A549 (cell line): ENCODE measurements around the gene DGKE. TPM values are rescaled to one million over a fixed set of nuclear protein-coding genes. Genes with fewer than 3 reads are reported as not detected.

ENCODE experiments used
- ATAC-seq, 2 experiments: fragments of 200-7000 bp in 1 of 2; fragments of >200 bp in 1 of 2; cut with Nextera tagmentation in 1 of 2; cut with Tn5 transposase in 1 of 2; 3 replicates each; pipeline versions ENCODE4 v1.8.0 to v1.9.1; 2018 to 2020; ENCODE audit warnings: mild to moderate bottlenecking in 1 of 2, moderate library complexity in 1 of 2
- CTCF ChIA-PET: fragments of 300-600 bp; sonication (Branson Sonifier 250); formaldehyde crosslinking; extraction: SDS; loops from one replicate; lab custom pipeline; 2021; ENCODE audit warnings: antibody characterized with exemption, inconsistent platforms; lab: Yijun Ruan, JAX
- POLR2A ChIA-PET: fragments of 350-600 bp; formaldehyde crosslinking; extraction: SDS; loops from one replicate; lab custom pipeline; 2021; ENCODE audit warnings: antibody characterized with exemption, inconsistent platforms; lab: Yijun Ruan, JAX
- DNase-seq, 2 experiments: peaks; one replicate each; pipeline versions ENCODE4 v3.0.0 to v3.0.0-alpha.2; 2011 to 2016; ENCODE audit warnings: low read depth in 1 of 2, low spot score in 1 of 2
- FAIRE-seq: peaks from 2 replicates; lab custom pipeline; 2011; peaks lifted over from hg19 to GRCh38; lab: Jason Lieb, UNC
- H3K27ac ChIP-seq, 2 experiments: fragments of >200 bp; sonication (Bioruptor Twin); formaldehyde crosslinking; 3 replicates each; pipeline ENCODE4 v1.5.1; 2016 to 2017
- H3K4me1 ChIP-seq: fragments of >200 bp; sonication (Bioruptor Twin); formaldehyde crosslinking; 3 replicates; pipeline ENCODE4 v1.6.1; 2016
- H3K4me2 ChIP-seq: fragments of >200 bp; sonication (Bioruptor Twin); formaldehyde crosslinking; 3 replicates; pipeline ENCODE4 v1.6.1; 2016
- H3K4me3 ChIP-seq: fragments of >200 bp; sonication (Bioruptor Twin); formaldehyde crosslinking; 3 replicates; pipeline ENCODE4 v1.5.1; 2016
- H3K9me3 ChIP-seq: fragments of >200 bp; sonication (Bioruptor Twin); formaldehyde crosslinking; 3 replicates; pipeline ENCODE4 v1.6.1; 2016
- CBX8 ChIP-seq: fragments of 200-600 bp; sonication (generic); IDR thresholded peaks from 2 replicates; pipeline ENCODE4 v1.6.1; 2016
- CHD4 ChIP-seq: fragments of 200-600 bp; sonication (generic); IDR thresholded peaks from 2 replicates; pipeline ENCODE4 v1.6.1; 2016; ENCODE audit warnings: antibody characterized with exemption, mild to moderate bottlenecking, borderline replicate concordance
- EHMT2 ChIP-seq: fragments of 200-600 bp; sonication (generic); IDR thresholded peaks from 2 replicates; pipeline ENCODE4 v1.6.1; 2016; ENCODE audit warnings: antibody characterized with exemption, low read depth, mild to moderate bottlenecking, moderate library complexity
- EP300 ChIP-seq, 2 experiments: fragments of >200 bp; sonication (Bioruptor Twin); formaldehyde crosslinking; IDR thresholded peaks; 2 replicates in 1 of 2; 3 replicates in 1 of 2; pipeline ENCODE4 v1.6.1; 2016 to 2017
- FOSL2 ChIP-seq, 2 experiments: fragments of 450-650 bp in 1 of 2; fragments of >200 bp in 1 of 2; sonication (Bioruptor Twin) in 1 of 2; formaldehyde crosslinking; IDR thresholded peaks; 2 replicates each; pipeline versions ENCODE4 v1.5.0 to v1.6.1; 2016 to 2020; ENCODE audit warnings: mild to moderate bottlenecking in 1 of 2, moderate library complexity in 1 of 2
- HEYL ChIP-seq: fragments of 250-450 bp; sonication (Bioruptor Pico); IDR thresholded peaks from 2 replicates; pipeline ENCODE4 v1.8.0; 2021; ENCODE audit warnings: mild to moderate bottlenecking, moderate library complexity
- HOXA7 ChIP-seq: fragments of 250-450 bp; sonication (Bioruptor Pico); IDR thresholded peaks from 2 replicates; pipeline ENCODE4 v1.5.0; 2020; ENCODE audit warnings: mild to moderate bottlenecking, moderate library complexity
- HOXB13 ChIP-seq: fragments of 250-450 bp; sonication (Bioruptor Pico); IDR thresholded peaks from 2 replicates; pipeline ENCODE4 v1.5.0; 2020; ENCODE audit warnings: low read depth, mild to moderate bottlenecking, moderate library complexity
- JUNB ChIP-seq: fragments of >200 bp; sonication (Bioruptor Twin); formaldehyde crosslinking; IDR thresholded peaks from 2 replicates; pipeline ENCODE4 v1.6.1; 2016
- KDM1A ChIP-seq: fragments of 200-600 bp; sonication (generic); IDR thresholded peaks from 2 replicates; pipeline ENCODE4 v1.6.1; 2016; ENCODE audit warnings: low read depth, mild to moderate bottlenecking
- MAZ ChIP-seq: fragments of 150-350 bp; IDR thresholded peaks from 2 replicates; pipeline ENCODE4 v1.6.1; 2014; ENCODE audit warnings: antibody characterized with exemption, low read depth, low read length, borderline replicate concordance
- NFE2L2 ChIP-seq: fragments of 150-350 bp; conservative IDR thresholded peaks from 2 replicates; pipeline ENCODE4 v1.6.1; 2014; ENCODE audit warnings: low read length
- NR3C1 ChIP-seq: fragments of >200 bp; sonication (Bioruptor Twin); formaldehyde crosslinking; IDR thresholded peaks from 3 replicates; pipeline ENCODE4 v1.6.1; 2017
- SMC3 ChIP-seq: fragments of >200 bp; sonication (Bioruptor Twin); formaldehyde crosslinking; IDR thresholded peaks from 3 replicates; pipeline ENCODE4 v1.6.1; 2018; ENCODE audit warnings: inconsistent platforms
- TP53 ChIP-seq: fragments of 250-450 bp; sonication (Bioruptor Pico); IDR thresholded peaks from 2 replicates; pipeline ENCODE4 v1.5.0; 2021; ENCODE audit warnings: mild to moderate bottlenecking, moderate library complexity
- ZFP36 ChIP-seq: fragments of 450-650 bp; IDR thresholded peaks from 2 replicates; pipeline ENCODE4 v1.6.1; 2014; ENCODE audit warnings: borderline replicate concordance; ENCODE audit not compliant: partially characterized antibody
- ZNF302 ChIP-seq: fragments of 250-450 bp; sonication (Bioruptor Pico); IDR thresholded peaks from 2 replicates; pipeline ENCODE4 v1.9.0; 2021; ENCODE audit warnings: inconsistent platforms, mild to moderate bottlenecking, moderate library complexity
- WGBS: methylation state at CpG from one replicate; pipeline ENCODE4 v1.1.6; 2017; ENCODE audit errors: missing lambda C conversion rate; 5-methylcytosine and 5-hydroxymethylcytosine counted together
- polyA plus RNA-seq, 4 experiments: library from polyadenylated mRNA; depleted of rRNA in 3 of 4; stranded (reverse); fragments of >200 nt; fragmentation: RNase III in 1 of 4; extraction: RNeasy Plus Mini Kit Qiagen cat#74134 plus additional on column Dnase treatment in 1 of 4; gene quantifications; 2 replicates in 3 of 4; 3 replicates in 1 of 4; pipeline ENCODE4 v1.2.3, GENCODE V29; 2011 to 2017
- TF ChIP-seq, protein P1 (sequence below): IDR thresholded peaks from 2 replicates; pipeline ENCODE4 v1.6.1; 2012; ENCODE audit warnings: low read depth, borderline replicate concordance
- TF ChIP-seq, protein P2 (sequence below): fragments of 200-600 bp; sonication (generic); IDR thresholded peaks from 2 replicates; pipeline ENCODE4 v1.6.1; 2016; ENCODE audit warnings: antibody characterized with exemption, mild to moderate bottlenecking, moderate library complexity
- TF ChIP-seq, protein P3 (sequence below): fragments of >200 bp; sonication (Bioruptor Twin); formaldehyde crosslinking; IDR thresholded peaks from 3 replicates; pipeline ENCODE4 v1.6.1; 2016
- TF ChIP-seq, protein P4 (sequence below): fragments of 150-350 bp; IDR thresholded peaks from 2 replicates; pipeline ENCODE4 v1.6.1; 2014; ENCODE audit warnings: low read depth, mild to moderate bottlenecking, low read length
- TF ChIP-seq, protein P5 (sequence below): fragments of 250-450 bp; sonication (Bioruptor Pico); IDR thresholded peaks from 2 replicates; pipeline ENCODE4 v1.5.0; 2020; ENCODE audit warnings: low read depth, mild to moderate bottlenecking, moderate library complexity
- TF ChIP-seq, protein P6 (sequence below): IDR thresholded peaks from 2 replicates; pipeline ENCODE4 v1.6.1; 2012

DGKE gene
- polyA plus RNA-seq, 2 of the 4 experiments (the other 2 are of a cell fraction) = 3.4 to 4.6 TPM

DNA sequence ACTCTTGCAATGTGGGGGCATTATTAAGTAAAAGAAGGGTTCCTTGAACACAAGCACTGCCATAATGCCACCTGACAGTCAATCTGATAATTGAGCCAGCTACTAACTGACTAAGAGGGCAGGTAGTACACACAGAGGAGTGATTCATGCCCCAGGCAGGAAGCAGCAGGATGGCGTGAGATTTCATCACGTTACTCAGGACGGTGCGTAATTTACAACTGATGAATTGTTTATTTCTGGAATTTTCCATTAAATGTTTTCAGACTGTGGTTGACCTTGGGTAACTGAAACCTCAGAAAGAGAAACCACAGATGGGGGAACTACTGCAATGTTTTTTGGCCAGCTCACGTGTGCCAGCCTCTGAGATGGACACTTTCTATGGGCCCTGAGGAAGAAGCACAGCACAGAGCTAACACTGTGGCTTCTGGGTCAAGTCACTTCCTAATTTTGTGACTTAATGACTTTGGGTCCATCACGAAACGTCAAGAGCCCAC is 46.9 kb upstream of the DGKE start (continued):
- no peak for TF ChIP-seq HEYL (CRISPR knock-in tag)
- TF ChIP-seq, protein P1, sequence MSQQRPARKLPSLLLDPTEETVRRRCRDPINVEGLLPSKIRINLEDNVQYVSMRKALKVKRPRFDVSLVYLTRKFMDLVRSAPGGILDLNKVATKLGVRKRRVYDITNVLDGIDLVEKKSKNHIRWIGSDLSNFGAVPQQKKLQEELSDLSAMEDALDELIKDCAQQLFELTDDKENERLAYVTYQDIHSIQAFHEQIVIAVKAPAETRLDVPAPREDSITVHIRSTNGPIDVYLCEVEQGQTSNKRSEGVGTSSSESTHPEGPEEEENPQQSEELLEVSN = no peak
- TF ChIP-seq, protein P2, sequence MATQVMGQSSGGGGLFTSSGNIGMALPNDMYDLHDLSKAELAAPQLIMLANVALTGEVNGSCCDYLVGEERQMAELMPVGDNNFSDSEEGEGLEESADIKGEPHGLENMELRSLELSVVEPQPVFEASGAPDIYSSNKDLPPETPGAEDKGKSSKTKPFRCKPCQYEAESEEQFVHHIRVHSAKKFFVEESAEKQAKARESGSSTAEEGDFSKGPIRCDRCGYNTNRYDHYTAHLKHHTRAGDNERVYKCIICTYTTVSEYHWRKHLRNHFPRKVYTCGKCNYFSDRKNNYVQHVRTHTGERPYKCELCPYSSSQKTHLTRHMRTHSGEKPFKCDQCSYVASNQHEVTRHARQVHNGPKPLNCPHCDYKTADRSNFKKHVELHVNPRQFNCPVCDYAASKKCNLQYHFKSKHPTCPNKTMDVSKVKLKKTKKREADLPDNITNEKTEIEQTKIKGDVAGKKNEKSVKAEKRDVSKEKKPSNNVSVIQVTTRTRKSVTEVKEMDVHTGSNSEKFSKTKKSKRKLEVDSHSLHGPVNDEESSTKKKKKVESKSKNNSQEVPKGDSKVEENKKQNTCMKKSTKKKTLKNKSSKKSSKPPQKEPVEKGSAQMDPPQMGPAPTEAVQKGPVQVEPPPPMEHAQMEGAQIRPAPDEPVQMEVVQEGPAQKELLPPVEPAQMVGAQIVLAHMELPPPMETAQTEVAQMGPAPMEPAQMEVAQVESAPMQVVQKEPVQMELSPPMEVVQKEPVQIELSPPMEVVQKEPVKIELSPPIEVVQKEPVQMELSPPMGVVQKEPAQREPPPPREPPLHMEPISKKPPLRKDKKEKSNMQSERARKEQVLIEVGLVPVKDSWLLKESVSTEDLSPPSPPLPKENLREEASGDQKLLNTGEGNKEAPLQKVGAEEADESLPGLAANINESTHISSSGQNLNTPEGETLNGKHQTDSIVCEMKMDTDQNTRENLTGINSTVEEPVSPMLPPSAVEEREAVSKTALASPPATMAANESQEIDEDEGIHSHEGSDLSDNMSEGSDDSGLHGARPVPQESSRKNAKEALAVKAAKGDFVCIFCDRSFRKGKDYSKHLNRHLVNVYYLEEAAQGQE = no peak
- TF ChIP-seq KDM1A = no peak
- TF ChIP-seq, protein P3, sequence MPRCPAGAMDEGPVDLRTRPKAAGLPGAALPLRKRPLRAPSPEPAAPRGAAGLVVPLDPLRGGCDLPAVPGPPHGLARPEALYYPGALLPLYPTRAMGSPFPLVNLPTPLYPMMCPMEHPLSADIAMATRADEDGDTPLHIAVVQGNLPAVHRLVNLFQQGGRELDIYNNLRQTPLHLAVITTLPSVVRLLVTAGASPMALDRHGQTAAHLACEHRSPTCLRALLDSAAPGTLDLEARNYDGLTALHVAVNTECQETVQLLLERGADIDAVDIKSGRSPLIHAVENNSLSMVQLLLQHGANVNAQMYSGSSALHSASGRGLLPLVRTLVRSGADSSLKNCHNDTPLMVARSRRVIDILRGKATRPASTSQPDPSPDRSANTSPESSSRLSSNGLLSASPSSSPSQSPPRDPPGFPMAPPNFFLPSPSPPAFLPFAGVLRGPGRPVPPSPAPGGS = no peak
- TF ChIP-seq, protein P4, sequence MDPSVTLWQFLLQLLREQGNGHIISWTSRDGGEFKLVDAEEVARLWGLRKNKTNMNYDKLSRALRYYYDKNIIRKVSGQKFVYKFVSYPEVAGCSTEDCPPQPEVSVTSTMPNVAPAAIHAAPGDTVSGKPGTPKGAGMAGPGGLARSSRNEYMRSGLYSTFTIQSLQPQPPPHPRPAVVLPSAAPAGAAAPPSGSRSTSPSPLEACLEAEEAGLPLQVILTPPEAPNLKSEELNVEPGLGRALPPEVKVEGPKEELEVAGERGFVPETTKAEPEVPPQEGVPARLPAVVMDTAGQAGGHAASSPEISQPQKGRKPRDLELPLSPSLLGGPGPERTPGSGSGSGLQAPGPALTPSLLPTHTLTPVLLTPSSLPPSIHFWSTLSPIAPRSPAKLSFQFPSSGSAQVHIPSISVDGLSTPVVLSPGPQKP = no peak
- TF ChIP-seq JUNB = peak; percentile 60
- no peak for TF ChIP-seq MAZ
- TF ChIP-seq, protein P5, sequence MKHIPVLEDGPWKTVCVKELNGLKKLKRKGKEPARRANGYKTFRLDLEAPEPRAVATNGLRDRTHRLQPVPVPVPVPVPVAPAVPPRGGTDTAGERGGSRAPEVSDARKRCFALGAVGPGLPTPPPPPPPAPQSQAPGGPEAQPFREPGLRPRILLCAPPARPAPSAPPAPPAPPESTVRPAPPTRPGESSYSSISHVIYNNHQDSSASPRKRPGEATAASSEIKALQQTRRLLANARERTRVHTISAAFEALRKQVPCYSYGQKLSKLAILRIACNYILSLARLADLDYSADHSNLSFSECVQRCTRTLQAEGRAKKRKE (CRISPR knock-in tag) = no peak; the same call in 1 of the 2 replicates
- no peak for TF ChIP-seq NFE2L2
- TF ChIP-seq HOXA7 (CRISPR knock-in tag) = no peak

DNA sequence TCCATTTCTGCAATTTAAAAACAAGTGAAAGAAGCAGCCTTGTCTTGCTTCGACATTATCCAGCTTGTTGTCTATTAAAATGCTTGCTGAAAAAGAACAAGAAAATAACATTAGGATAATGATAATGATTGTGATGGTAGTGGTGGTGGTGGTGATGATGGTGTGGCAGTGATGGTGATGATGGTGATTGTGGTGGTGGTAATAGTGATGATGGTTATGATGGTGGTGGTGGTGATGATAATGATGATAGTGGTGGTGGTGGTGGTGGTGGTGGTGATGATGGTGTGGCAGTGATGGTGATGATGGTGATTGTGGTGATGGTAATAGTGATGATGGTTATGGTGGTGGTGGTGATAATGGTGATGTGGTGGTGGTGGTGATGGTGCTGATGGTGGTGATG is 41.7 kb upstream of the DGKE start:
- peaks cover 3% of the 10 kb centered on the region for H3K4me1 ChIP-seq
- H3K4me2 ChIP-seq = no peak overlapping the region
- ChIA-PET POLR2A (no interaction called here), CTCF (interaction anchor here (0.9 kb wide), 1 partner anchor 77 kb away, joined by 3 read pairs; no protein-coding TSS in a partner anchor)
- FAIRE-seq = peak; percentile 65
- ATAC-seq = no peak
- WGBS = 14% methylated on average over 1 of the region's 1 CpG
- H3K4me3 ChIP-seq = no peak overlapping the region
- DNase-seq = no peak
- no peak for TF ChIP-seq ZNF302
- TF ChIP-seq, protein P6, sequence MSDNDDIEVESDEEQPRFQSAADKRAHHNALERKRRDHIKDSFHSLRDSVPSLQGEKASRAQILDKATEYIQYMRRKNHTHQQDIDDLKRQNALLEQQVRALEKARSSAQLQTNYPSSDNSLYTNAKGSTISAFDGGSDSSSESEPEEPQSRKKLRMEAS = no peak
- no peak for TF ChIP-seq HOXB13 (CRISPR knock-in tag)
- no peak for TF ChIP-seq KDM1A
- no peak for TF ChIP-seq EHMT2
- no peak for TF ChIP-seq FOSL2 (IDR thresholded peaks at IDR 0.05)
- no peak for TF ChIP-seq FOSL2 (CRISPR knock-in tag; IDR thresholded peaks at IDR 0.05)
- no peak for TF ChIP-seq EP300 (IDR thresholded peaks at IDR 0.05)
- no peak for TF ChIP-seq CHD4
- TF ChIP-seq CBX8 = no peak
- TF ChIP-seq HOXA7 (CRISPR knock-in tag) = no peak
- no peak for TF ChIP-seq TP53
- no peak for TF ChIP-seq ZFP36
- no peak for TF ChIP-seq NR3C1
- TF ChIP-seq SMC3 = no peak
- no peaks in the 10 kb centered on the region for H3K9me3 ChIP-seq
- no peak overlapping the region for H3K27ac ChIP-seq
